OCI-LY1 (cell line): ENCODE data around the gene POLA1.

Experiments used
- H2AFZ ChIP-seq: fragments of 200-600 bp; sonication (generic), shearing (Covaris generic); 2 replicates; pipeline ENCODE4 v1.6.0; 2014; ENCODE audit warnings: antibody characterized with exemption, mild to moderate bottlenecking, low read length
- H3F3A ChIP-seq: fragments of 200-600 bp; sonication (generic), shearing (Covaris generic); 2 replicates; pipeline ENCODE4 v1.6.0; 2014; ENCODE audit warnings: mild to moderate bottlenecking, antibody characterized with exemption, low read length, moderate library complexity; ENCODE audit not compliant: insufficient read depth
- H3K27ac ChIP-seq: fragments of 200-600 bp; sonication (generic); 2 replicates; pipeline ENCODE4 v1.5.1; 2014; ENCODE audit warnings: low read length, mixed run types, mild to moderate bottlenecking, low read depth; ENCODE audit not compliant: poor library complexity, severe bottlenecking
- H3K27me3 ChIP-seq: fragments of 200-600 bp; sonication (generic); 2 replicates; pipeline ENCODE4 v1.6.0; 2014; ENCODE audit warnings: antibody characterized with exemption, mild to moderate bottlenecking, low read length, moderate library complexity; ENCODE audit not compliant: insufficient read depth
- H3K36me3 ChIP-seq: fragments of 200-600 bp; sonication (generic); 2 replicates; pipeline ENCODE4 v1.6.1; 2014; ENCODE audit warnings: mild to moderate bottlenecking, antibody characterized with exemption, low read length, moderate library complexity, mixed read lengths; ENCODE audit not compliant: insufficient read depth
- H3K4me1 ChIP-seq: fragments of 200-600 bp; sonication (generic); 2 replicates; pipeline ENCODE4 v1.5.1; 2014; ENCODE audit warnings: mild to moderate bottlenecking, low read length, moderate library complexity; ENCODE audit not compliant: insufficient read depth, severe bottlenecking
- H3K4me2 ChIP-seq: fragments of 200-600 bp; sonication (generic), shearing (Covaris generic); 2 replicates; pipeline ENCODE4 v1.6.1; 2014; ENCODE audit warnings: low read length
- H3K4me3 ChIP-seq: fragments of 200-600 bp; sonication (generic); 2 replicates; pipeline ENCODE4 v1.5.1; 2014; ENCODE audit warnings: low read length, low read depth, mild to moderate bottlenecking, mixed read lengths; ENCODE audit not compliant: poor library complexity, severe bottlenecking
- H3K79me2 ChIP-seq: fragments of 200-600 bp; shearing (Covaris generic); 2 replicates; pipeline ENCODE4 v1.6.1; 2016; ENCODE audit warnings: mixed run types, low read length, mixed read lengths; ENCODE audit not compliant: insufficient read depth
- H3K9ac ChIP-seq: fragments of 200-600 bp; sonication (generic), shearing (Covaris generic); 2 replicates; pipeline ENCODE4 v1.6.1; 2014; ENCODE audit warnings: mild to moderate bottlenecking, low read length, mixed read lengths
- H3K9me2 ChIP-seq: fragments of 200-600 bp; sonication (generic), shearing (Covaris generic); 2 replicates; pipeline ENCODE4 v1.6.1; 2014; ENCODE audit warnings: low read depth, mild to moderate bottlenecking, low read length, mixed read lengths
- H3K9me3 ChIP-seq: fragments of 200-600 bp; shearing (Covaris generic); 2 replicates; pipeline ENCODE4 v1.6.1; 2014; ENCODE audit warnings: low read length, mixed read lengths
- H4K20me1 ChIP-seq: fragments of 200-600 bp; sonication (generic), shearing (Covaris generic); 2 replicates; pipeline ENCODE4 v1.6.0; 2016; ENCODE audit warnings: mild to moderate bottlenecking, low read length; ENCODE audit not compliant: insufficient read depth
- EZH2 ChIP-seq: fragments of 200-600 bp; sonication (generic), shearing (Covaris generic); IDR thresholded peaks from 2 replicates; pipeline ENCODE4 v1.8.0; 2017; ENCODE audit warnings: borderline replicate concordance, mixed run types, mild to moderate bottlenecking, antibody characterized with exemption, low read length, moderate library complexity, mixed read lengths
- TF ChIP-seq, protein P1 (sequence below): fragments of 200-600 bp; sonication (generic), shearing (Covaris generic); IDR thresholded peaks from 2 replicates; pipeline ENCODE4 v1.5.1; 2017; ENCODE audit warnings: mild to moderate bottlenecking, antibody characterized with exemption, low read length, moderate library complexity, mixed read lengths

Gene POLA1

DNA sequence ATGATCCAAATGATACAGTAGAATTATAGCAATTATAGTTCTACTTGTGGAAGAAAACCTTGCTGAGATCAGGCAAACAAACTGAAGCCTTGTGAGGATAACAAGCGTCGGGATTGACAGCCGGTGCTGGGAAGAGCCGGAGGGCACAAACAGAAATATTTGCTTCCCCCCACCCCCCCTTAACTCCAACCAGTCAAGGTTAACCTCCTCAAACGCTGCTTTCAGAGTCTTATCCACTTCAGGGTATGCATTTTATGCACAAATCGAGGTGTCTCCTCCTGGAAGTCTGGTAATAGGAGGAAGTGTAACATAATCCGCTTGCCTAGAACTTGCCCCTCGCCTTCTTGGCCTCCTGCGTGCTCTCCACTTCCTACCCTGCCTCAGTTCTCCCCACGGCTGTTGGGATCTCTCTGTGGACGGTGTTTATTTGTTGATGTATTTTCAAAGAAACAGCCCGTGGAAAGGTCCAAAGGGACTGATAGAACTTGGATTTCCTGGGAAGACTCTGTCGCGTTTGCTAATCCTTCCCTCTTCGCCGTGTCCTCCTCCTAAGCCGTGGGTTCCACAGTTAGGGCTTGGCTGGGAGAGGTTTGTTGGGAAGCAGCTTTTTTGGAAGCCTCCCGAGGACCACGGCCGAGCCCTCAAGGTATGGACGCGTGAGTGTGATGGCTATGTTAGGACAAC is 326.1 kb downstream of the POLA1 start:
- Histone ChIP-seq H4K20me1 (no peaks in the 10 kb centered on the region), H3K4me2 (peak overlapping the region; percentile 69), H3K9me2 (no peaks in the 10 kb centered on the region), H3K27ac (no peak overlapping the region), H3K4me1 (peaks cover 10% of the 10 kb centered on the region), H3K27me3 (no peaks in the 10 kb centered on the region; the same call in 1 of the 2 replicates), H3K36me3 (no peaks in the 10 kb centered on the region), H2AFZ (no peak overlapping the region), H3K9me3 (no peaks in the 10 kb centered on the region), H3K9ac (no peak overlapping the region; the same call in 1 of the 2 replicates), H3F3A (no peaks in the 10 kb centered on the region), H3K79me2 (no peaks in the 10 kb centered on the region), H3K4me3 (peak overlapping the region; percentile 54)
- TF ChIP-seq, protein P1, sequence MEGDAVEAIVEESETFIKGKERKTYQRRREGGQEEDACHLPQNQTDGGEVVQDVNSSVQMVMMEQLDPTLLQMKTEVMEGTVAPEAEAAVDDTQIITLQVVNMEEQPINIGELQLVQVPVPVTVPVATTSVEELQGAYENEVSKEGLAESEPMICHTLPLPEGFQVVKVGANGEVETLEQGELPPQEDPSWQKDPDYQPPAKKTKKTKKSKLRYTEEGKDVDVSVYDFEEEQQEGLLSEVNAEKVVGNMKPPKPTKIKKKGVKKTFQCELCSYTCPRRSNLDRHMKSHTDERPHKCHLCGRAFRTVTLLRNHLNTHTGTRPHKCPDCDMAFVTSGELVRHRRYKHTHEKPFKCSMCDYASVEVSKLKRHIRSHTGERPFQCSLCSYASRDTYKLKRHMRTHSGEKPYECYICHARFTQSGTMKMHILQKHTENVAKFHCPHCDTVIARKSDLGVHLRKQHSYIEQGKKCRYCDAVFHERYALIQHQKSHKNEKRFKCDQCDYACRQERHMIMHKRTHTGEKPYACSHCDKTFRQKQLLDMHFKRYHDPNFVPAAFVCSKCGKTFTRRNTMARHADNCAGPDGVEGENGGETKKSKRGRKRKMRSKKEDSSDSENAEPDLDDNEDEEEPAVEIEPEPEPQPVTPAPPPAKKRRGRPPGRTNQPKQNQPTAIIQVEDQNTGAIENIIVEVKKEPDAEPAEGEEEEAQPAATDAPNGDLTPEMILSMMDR: no peak
- no peak for TF ChIP-seq EZH2

DNA sequence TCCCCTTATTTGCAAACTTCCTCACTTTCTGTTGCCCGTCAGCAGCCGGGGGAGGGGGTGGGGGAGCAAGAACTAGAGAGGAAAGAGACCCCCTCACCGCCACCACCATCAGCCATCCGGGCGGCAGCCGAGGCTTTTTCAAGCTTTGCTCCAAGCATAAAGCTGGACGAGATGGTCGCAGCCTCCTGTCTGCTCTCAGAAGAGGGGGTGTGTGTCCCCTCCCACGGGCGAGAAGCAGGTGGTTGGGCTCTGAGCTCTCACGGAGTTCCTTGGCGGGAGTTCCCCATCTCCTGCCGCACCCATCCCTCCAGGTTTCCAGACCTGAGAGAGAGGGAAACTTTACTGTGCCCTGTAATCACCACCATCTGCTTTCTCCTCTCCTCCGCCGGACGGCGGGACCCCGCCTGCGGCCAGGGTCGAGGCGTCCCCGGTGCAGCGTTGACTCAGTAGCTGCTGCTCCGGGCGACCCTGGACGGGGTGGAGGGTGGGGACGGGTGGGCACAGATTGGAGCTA is 326.7 kb downstream of the POLA1 start:
- H2AFZ ChIP-seq: no peak overlapping the region
- H3K4me2 ChIP-seq: peak overlapping the region; percentile 69
- no peak overlapping the region; the same call in 1 of the 2 replicates for H3K9ac ChIP-seq
- TF ChIP-seq, protein P1: no peak
- no peak for TF ChIP-seq EZH2
- no peaks in the 10 kb centered on the region; the same call in 1 of the 2 replicates for H3K27me3 ChIP-seq
- H3K27ac ChIP-seq: no peak overlapping the region
- no peaks in the 10 kb centered on the region for H3K9me2 ChIP-seq
- no peaks in the 10 kb centered on the region for H3K9me3 ChIP-seq
- no peaks in the 10 kb centered on the region for H3K36me3 ChIP-seq
- H4K20me1 ChIP-seq: no peaks in the 10 kb centered on the region
- no peaks in the 10 kb centered on the region for H3K79me2 ChIP-seq
- no peaks in the 10 kb centered on the region for H3F3A ChIP-seq
- peaks cover 10% of the 10 kb centered on the region for H3K4me1 ChIP-seq
- H3K4me3 ChIP-seq: peak overlapping the region; percentile 54

DNA sequence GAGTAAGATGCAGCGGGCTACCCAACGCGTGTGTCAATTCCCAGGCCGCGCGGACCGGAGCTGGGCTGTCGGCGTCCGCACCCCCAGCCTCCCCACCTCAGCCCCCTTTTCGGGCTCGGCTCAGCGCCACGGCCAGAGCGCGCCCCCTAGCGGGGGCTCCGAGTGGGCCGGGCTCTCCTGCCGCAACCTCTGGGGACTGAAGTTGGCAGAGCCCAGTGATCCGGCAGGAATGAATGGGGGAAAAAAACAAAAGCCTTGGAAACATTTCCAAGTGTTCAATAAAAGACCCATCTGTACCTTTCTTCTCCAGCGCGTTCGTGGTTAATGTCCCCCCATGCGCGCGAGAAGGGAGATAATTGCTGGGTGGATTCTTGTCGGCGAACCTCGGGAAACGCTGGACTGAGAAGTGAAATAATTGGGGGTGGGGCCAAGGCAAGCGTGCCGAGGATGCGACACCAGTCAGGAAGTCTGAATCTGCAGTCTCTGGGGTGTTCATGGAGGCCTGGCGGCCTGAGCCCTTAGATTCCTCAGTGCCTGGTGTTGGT is 327.3 kb downstream of the POLA1 start:
- no peak overlapping the region for H2AFZ ChIP-seq
- peak overlapping the region; percentile 54 for H3K4me3 ChIP-seq
- peaks cover 10% of the 10 kb centered on the region for H3K4me1 ChIP-seq
- no peak overlapping the region for H3K27ac ChIP-seq
- peak overlapping the region; percentile 69 for H3K4me2 ChIP-seq
- no peaks in the 10 kb centered on the region for H3F3A ChIP-seq
- H3K27me3 ChIP-seq: no peaks in the 10 kb centered on the region
- H4K20me1 ChIP-seq: no peaks in the 10 kb centered on the region
- no peaks in the 10 kb centered on the region for H3K9me3 ChIP-seq
- H3K36me3 ChIP-seq: no peaks in the 10 kb centered on the region
- H3K79me2 ChIP-seq: no peaks in the 10 kb centered on the region
- no peaks in the 10 kb centered on the region for H3K9me2 ChIP-seq
- H3K9ac ChIP-seq: no peak overlapping the region
- no peak for TF ChIP-seq EZH2
- TF ChIP-seq, protein P1: peak; percentile 66
